ENCODE data around the gene ABCA4.

Gene ABCA4

GRCh38 chr1:94115254-94115899 is 5.6 kb downstream of the ABCA4 start:
- TF ChIP-seq REST (IDR thresholded peaks at IDR 0.05; ENCODE audit: low read depth) (no peak), FOXM1 (IDR thresholded peaks at IDR 0.05; ENCODE audit: borderline replicate concordance, low read depth) (no peak), YY1 (IDR thresholded peaks at IDR 0.05; ENCODE audit: low read depth) (no peak), TAF1 (IDR thresholded peaks at IDR 0.05; ENCODE audit: low read depth) (no peak), RAD21 (IDR thresholded peaks at IDR 0.05; ENCODE audit: low read depth) (no peak), NFIC (IDR thresholded peaks at IDR 0.05) (no peak), TCF12 (IDR thresholded peaks at IDR 0.05; ENCODE audit: low read depth) (no peak), EGR1 (IDR thresholded peaks at IDR 0.05) (no peak), EP300 (IDR thresholded peaks at IDR 0.05; ENCODE audit: borderline replicate concordance) (no peak)
- TF ChIP-seq, protein P1, sequence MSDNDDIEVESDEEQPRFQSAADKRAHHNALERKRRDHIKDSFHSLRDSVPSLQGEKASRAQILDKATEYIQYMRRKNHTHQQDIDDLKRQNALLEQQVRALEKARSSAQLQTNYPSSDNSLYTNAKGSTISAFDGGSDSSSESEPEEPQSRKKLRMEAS (IDR thresholded peaks at IDR 0.05): no peak

GRCh38 chr1:94113589-94114226 is 7.2 kb downstream of the ABCA4 start:
- no peak for TF ChIP-seq FOXM1 (IDR thresholded peaks at IDR 0.05; ENCODE audit: borderline replicate concordance, low read depth)
- TF ChIP-seq TEAD4 (IDR thresholded peaks at IDR 0.05): no peak
- no peak for TF ChIP-seq TCF12 (IDR thresholded peaks at IDR 0.05; ENCODE audit: low read depth)
- TF ChIP-seq, protein P1 (IDR thresholded peaks at IDR 0.05): no peak
- TF ChIP-seq EGR1 (IDR thresholded peaks at IDR 0.05): no peak
- TF ChIP-seq NFIC (IDR thresholded peaks at IDR 0.05): no peak
- no peak for TF ChIP-seq YY1 (IDR thresholded peaks at IDR 0.05; ENCODE audit: low read depth)

- TF ChIP-seq FOXM1 (IDR thresholded peaks at IDR 0.05; ENCODE audit: borderline replicate concordance, low read depth) (no peak), REST (IDR thresholded peaks at IDR 0.05; ENCODE audit: low read depth) (no peak), NFIC (IDR thresholded peaks at IDR 0.05) (no peak), TAF1 (IDR thresholded peaks at IDR 0.05; ENCODE audit: low read depth) (no peak), RAD21 (IDR thresholded peaks at IDR 0.05; ENCODE audit: low read depth) (no peak), CEBPB (IDR thresholded peaks at IDR 0.05) (no peak), USF1 (IDR thresholded peaks at IDR 0.05) (no peak), EGR1 (IDR thresholded peaks at IDR 0.05) (no peak), EP300 (IDR thresholded peaks at IDR 0.05; ENCODE audit: borderline replicate concordance) (no peak), YY1 (IDR thresholded peaks at IDR 0.05; ENCODE audit: low read depth) (no peak), ZBTB7A (IDR thresholded peaks at IDR 0.05; ENCODE audit: low read depth) (no peak), TCF12 (IDR thresholded peaks at IDR 0.05; ENCODE audit: low read depth) (no peak), CREB1 (IDR thresholded peaks at IDR 0.05; ENCODE audit: low read depth) (no peak), TEAD4 (IDR thresholded peaks at IDR 0.05) (no peak)
- TF ChIP-seq, protein P1 (IDR thresholded peaks at IDR 0.05): no peak
Measured at GRCh38 chr1:94111879-94112278, 9.1 kb downstream of the ABCA4 start.

DNA sequence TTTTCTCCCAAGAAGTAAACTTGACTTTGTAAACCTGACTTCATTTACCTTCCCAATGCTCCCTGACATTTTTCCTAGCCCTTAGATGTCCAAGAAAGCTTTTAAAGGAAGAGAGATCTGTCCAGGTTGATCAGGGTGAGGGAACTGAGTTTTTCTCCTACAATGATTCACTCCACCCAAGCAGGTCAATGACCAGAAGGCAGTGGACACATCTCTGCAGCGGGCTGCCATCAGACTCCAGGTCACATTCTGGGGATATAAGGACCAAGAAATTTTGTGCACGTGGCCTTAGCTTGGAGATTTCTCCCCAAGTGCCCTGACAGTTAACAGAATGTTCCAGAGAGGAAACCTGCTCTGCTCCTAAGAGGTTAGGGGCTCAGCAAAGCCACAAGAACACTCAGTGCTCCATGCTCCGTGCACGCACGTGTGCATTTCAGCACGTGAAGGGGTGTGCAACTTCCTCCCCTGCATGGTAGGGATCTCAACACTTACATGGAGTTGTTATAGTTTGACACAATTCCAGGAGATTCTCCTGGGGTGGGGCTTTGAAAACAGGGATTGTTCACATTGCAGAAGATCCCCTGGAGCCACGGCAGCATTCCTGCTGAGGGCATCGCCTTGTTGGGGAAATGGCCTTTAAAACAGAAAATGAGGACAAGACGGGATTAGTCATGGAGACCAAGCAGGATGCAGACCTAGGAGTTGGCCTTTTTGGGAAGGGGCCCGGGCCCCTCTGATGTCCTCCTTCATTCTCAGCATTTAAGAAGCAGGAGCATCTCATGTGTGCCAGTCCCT is 9.8 kb downstream of the ABCA4 start:
- TF ChIP-seq TAF1 (IDR thresholded peaks at IDR 0.05; ENCODE audit: low read depth) (no peak), TCF12 (IDR thresholded peaks at IDR 0.05; ENCODE audit: low read depth) (no peak), FOXM1 (IDR thresholded peaks at IDR 0.05; ENCODE audit: borderline replicate concordance, low read depth) (no peak), NFIC (IDR thresholded peaks at IDR 0.05) (no peak), TEAD4 (IDR thresholded peaks at IDR 0.05) (no peak), RAD21 (IDR thresholded peaks at IDR 0.05; ENCODE audit: low read depth) (no peak), EP300 (IDR thresholded peaks at IDR 0.05; ENCODE audit: borderline replicate concordance) (no peak), EGR1 (IDR thresholded peaks at IDR 0.05) (no peak), YY1 (IDR thresholded peaks at IDR 0.05; ENCODE audit: low read depth) (no peak), ZBTB7A (IDR thresholded peaks at IDR 0.05; ENCODE audit: low read depth) (no peak), USF1 (IDR thresholded peaks at IDR 0.05) (no peak)
- TF ChIP-seq, protein P1 (IDR thresholded peaks at IDR 0.05): no peak
